ENCODE measurements around the gene EFHD2. TPM values are rescaled to one million over a fixed set of nuclear protein-coding genes. Genes with fewer than 3 reads are reported as not detected.

Gene EFHD2
- total and polyA plus RNA-seq, 12 donors, result 47.4 to 119 (median 87.9) TPM

DNA sequence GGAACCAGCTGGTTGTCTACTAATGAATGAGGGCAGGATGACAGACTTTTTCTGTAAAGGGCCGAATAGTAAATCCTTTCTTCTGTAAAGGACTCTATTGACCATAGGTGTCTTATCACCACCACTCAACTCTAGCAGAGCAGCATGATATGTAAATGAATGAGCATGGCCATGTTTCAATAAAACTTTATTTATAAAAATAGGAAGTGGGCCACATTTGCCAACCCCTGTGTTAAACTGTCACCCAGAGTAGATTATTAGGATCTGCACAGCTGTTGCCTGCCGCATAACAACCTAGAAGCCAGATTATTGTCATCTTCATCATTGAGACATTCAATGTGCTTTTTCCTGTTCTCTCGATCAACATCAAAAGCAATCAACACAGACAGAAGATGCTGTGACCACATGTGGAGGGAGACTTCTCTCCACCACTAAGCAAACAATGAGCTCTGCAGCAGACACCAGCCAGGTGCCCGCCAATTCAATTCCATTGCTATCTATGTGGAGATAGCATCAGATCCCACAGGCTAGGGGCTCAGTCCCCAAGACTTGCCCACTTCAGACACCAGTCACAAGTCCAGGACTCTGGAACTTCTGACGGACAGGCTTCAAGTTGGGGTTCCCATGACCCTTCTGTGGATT lies 6.8 kb upstream of the EFHD2 start:
- H3K36me3 ChIP-seq (replicated peaks in 1 of 2), result no peaks in the 10 kb centered on the region
- no peak for DNase-seq
- no peak overlapping the region for H3K4me3 ChIP-seq
- 83 to 93% (median 90%) methylated on average over 5 of the region's 5 CpGs for WGBS, 4 donors
- intact Hi-C loops (cut with DNase I), result no loop called here
- TF ChIP-seq, protein P1, sequence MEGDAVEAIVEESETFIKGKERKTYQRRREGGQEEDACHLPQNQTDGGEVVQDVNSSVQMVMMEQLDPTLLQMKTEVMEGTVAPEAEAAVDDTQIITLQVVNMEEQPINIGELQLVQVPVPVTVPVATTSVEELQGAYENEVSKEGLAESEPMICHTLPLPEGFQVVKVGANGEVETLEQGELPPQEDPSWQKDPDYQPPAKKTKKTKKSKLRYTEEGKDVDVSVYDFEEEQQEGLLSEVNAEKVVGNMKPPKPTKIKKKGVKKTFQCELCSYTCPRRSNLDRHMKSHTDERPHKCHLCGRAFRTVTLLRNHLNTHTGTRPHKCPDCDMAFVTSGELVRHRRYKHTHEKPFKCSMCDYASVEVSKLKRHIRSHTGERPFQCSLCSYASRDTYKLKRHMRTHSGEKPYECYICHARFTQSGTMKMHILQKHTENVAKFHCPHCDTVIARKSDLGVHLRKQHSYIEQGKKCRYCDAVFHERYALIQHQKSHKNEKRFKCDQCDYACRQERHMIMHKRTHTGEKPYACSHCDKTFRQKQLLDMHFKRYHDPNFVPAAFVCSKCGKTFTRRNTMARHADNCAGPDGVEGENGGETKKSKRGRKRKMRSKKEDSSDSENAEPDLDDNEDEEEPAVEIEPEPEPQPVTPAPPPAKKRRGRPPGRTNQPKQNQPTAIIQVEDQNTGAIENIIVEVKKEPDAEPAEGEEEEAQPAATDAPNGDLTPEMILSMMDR (IDR thresholded peaks at IDR 0.05), result no peak
- no peak for TF ChIP-seq POLR2A (IDR thresholded peaks at IDR 0.05)
- no peaks in the 10 kb centered on the region for H3K4me1 ChIP-seq (replicated peaks in 1 of 2)
- no peaks in the 10 kb centered on the region for H3K27me3 ChIP-seq
- no peaks in the 10 kb centered on the region for H3K9me3 ChIP-seq (replicated peaks in 1 of 3)
- no peak overlapping the region for H3K27ac ChIP-seq

DNA sequence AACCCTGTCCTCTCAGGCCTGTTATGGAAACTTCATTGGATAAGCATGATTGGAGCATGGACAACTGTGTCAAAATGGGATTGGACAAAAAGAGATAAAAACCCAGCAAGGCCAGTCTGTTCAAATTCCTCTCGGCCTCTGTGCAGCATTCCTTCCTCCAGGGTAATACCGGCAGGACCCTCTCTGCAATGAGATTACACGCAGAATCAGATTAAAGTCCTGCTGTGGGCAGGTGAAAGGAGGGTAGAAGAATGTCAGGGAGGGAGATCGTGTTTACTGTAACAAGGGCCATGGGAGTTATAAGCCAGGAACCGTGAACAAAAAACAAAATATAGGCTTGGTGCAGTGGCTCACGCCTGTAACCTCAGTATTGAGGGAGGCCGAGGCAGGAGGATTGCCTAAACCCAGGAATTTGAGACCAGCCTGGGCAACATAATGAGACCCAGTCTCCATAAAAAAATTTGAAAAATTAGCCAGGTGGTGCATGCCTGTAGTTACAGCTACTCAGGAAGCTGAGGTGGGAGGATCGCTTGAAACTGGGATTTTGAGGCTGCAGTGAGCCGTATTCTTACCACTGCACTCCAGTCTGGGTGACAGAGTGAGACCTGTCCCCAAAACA lies 5.6 kb upstream of the EFHD2 start:
- Histone ChIP-seq H3K27ac (no peak overlapping the region), H3K4me3 (no peak overlapping the region), H3K36me3 (replicated peaks in 1 of 2) (no peaks in the 10 kb centered on the region), H3K4me1 (replicated peaks in 1 of 2) (peaks cover 0 to 1% of the 10 kb centered on the region in 2 donors), H3K27me3 (no peaks in the 10 kb centered on the region), H3K9me3 (replicated peaks in 1 of 3) (no peaks in the 10 kb centered on the region)
- DNase-seq, result no peak
- intact Hi-C loops (cut with DNase I), result no loop called here
- WGBS, 4 donors, result 93 to 96% (median 94%) methylated on average over 9 of the region's 9 CpGs
- no peak for TF ChIP-seq POLR2A (IDR thresholded peaks at IDR 0.05)
- TF ChIP-seq, protein P1 (IDR thresholded peaks at IDR 0.05), result no peak

DNA sequence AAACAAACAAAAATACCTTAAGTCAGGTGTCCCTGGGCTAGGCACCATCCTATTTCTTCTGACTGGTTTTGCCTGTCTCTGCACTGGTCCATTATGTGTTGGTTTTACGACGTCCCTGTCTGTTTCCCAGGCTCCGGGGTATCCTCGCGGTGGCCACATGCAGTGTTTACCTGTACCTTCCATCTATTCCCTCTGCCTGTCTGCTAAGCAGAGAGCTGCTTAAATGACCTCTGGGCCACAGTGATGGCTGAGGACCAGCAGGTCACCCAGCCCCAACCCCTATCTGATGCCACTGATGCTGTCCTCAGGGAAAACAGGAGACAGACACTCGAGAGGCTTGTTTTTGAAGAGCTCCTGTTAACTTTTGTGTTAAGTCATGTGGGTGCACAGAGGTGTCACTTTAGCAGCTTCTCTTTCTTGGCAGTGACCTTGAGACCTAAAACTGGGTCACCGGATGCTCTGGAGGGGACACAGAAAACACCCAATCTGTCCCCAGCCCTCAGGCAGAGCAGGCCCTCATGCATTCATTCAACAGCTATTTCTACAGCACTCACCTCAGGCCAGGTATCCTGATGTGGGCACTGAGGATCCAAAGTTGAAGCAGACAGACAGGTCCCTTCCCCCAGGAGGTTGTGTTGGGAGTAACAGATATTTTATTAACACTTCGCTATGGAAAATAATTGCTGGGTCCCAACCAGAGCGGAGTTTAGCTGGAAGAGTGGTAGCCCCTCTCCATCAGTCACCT lies 4.4 kb upstream of the EFHD2 start:
- no peak overlapping the region for H3K27ac ChIP-seq
- no peaks in the 10 kb centered on the region for H3K27me3 ChIP-seq
- TF ChIP-seq POLR2A (IDR thresholded peaks at IDR 0.05), result no peak
- TF ChIP-seq, protein P1 (IDR thresholded peaks at IDR 0.05), result no peak
- DNase-seq, result no peak
- intact Hi-C loops (cut with DNase I), result loop anchor here in 1 of 2 donors (5.0 kb wide), 1 partner anchor 33 kb away; no protein-coding TSS in a partner anchor
- H3K4me3 ChIP-seq, result no peak overlapping the region
- H3K9me3 ChIP-seq (replicated peaks in 1 of 3), result no peaks in the 10 kb centered on the region
- WGBS, 4 donors, result 86 to 94% (median 92%) methylated on average over 8 to 9 of the region's 9 CpGs
- H3K4me1 ChIP-seq (replicated peaks in 1 of 2), result peaks cover 0 to 6% of the 10 kb centered on the region in 2 donors
- H3K36me3 ChIP-seq (replicated peaks in 1 of 2), result no peaks in the 10 kb centered on the region
